NCI-H82 treated with DMSO at 0.1 percent for 48 hours (cell line): Measurements from ENCODE around the gene PRM1.

Source experiments
- DNase-seq: peaks from one replicate; lab custom pipeline; 2025; ENCODE audit not compliant: unreplicated experiment; lab: John Stamatoyannopoulos, UW

PRM1 gene

GRCh38 chr16:11280616-11281522 is at the start of gene PRM1:
Gene PRM1, minus strand, starts transcription at chr16:11281330. Its CDS starts 92 bp downstream, at chr16:11281238.
- DNase-seq, result no peak

GRCh38 chr16:11330526-11331237 is 49.6 kb upstream of the PRM1 start:
- no peak for DNase-seq

- DNase-seq, result no peak
These were observed 48.8 kb upstream of the PRM1 start for GRCh38 chr16:11329891-11330290.

- no peak for DNase-seq
These were observed 48.0 kb upstream of the PRM1 start for GRCh38 chr16:11329071-11329491.

GRCh38 chr16:11328172-11329070 is 47.3 kb upstream of the PRM1 start:
- no peak for DNase-seq

- DNase-seq, result no peak
These were observed 46.4 kb upstream of the PRM1 start for GRCh38 chr16:11327277-11328171.

- no peak for DNase-seq
These were observed 45.7 kb upstream of the PRM1 start for GRCh38 chr16:11326737-11327276.

- DNase-seq, result no peak
These were observed 45.1 kb upstream of the PRM1 start for GRCh38 chr16:11326084-11326736.

- DNase-seq, result no peak
These were observed 44.4 kb upstream of the PRM1 start for GRCh38 chr16:11325404-11326083.

- no peak for DNase-seq
These were observed 42.6 kb upstream of the PRM1 start for GRCh38 chr16:11323551-11324336.

GRCh38 chr16:11322823-11323222 is 41.7 kb upstream of the PRM1 start:
- no peak for DNase-seq

- DNase-seq, result no peak
These were observed 40.5 kb upstream of the PRM1 start for GRCh38 chr16:11321662-11322061.

- DNase-seq, result no peak
These were observed 39.0 kb upstream of the PRM1 start for GRCh38 chr16:11320170-11320569.

GRCh38 chr16:11319529-11320146 is 38.5 kb upstream of the PRM1 start:
- DNase-seq, result no peak

GRCh38 chr16:11318817-11319216 is 37.7 kb upstream of the PRM1 start:
- no peak for DNase-seq

- DNase-seq, result no peak
These were observed 35.3 kb upstream of the PRM1 start for GRCh38 chr16:11316331-11317015.

- DNase-seq, result no peak
These were observed 34.4 kb upstream of the PRM1 start for GRCh38 chr16:11315510-11315909.
